ENCODE measurements around the gene GOT1.

GOT1 gene

GRCh38 chr10:99427566-99428190 is 2.7 kb downstream of the GOT1 start:
- DNase-seq (ENCODE audit: low read depth) = no peak
- no peak overlapping the region for H3K4me3 ChIP-seq (ENCODE audit: low read length)
- TF ChIP-seq, protein P1, sequence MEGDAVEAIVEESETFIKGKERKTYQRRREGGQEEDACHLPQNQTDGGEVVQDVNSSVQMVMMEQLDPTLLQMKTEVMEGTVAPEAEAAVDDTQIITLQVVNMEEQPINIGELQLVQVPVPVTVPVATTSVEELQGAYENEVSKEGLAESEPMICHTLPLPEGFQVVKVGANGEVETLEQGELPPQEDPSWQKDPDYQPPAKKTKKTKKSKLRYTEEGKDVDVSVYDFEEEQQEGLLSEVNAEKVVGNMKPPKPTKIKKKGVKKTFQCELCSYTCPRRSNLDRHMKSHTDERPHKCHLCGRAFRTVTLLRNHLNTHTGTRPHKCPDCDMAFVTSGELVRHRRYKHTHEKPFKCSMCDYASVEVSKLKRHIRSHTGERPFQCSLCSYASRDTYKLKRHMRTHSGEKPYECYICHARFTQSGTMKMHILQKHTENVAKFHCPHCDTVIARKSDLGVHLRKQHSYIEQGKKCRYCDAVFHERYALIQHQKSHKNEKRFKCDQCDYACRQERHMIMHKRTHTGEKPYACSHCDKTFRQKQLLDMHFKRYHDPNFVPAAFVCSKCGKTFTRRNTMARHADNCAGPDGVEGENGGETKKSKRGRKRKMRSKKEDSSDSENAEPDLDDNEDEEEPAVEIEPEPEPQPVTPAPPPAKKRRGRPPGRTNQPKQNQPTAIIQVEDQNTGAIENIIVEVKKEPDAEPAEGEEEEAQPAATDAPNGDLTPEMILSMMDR (conservative IDR thresholded peaks at IDR 0.05; ENCODE audit: low read length) = no peak

GRCh38 chr10:99426689-99427088 is 3.7 kb downstream of the GOT1 start:
- no peak overlapping the region for H3K4me3 ChIP-seq (ENCODE audit: low read length)
- DNase-seq (ENCODE audit: low read depth) = no peak
- TF ChIP-seq, protein P1 (conservative IDR thresholded peaks at IDR 0.05; ENCODE audit: low read length) = no peak

- no peak for DNase-seq (ENCODE audit: low read depth)
- no peak overlapping the region for H3K4me3 ChIP-seq (ENCODE audit: low read length)
Observed at GRCh38 chr10:99425204-99425603, 5.2 kb downstream of the GOT1 start.

GRCh38 chr10:99424656-99425055 is 5.8 kb downstream of the GOT1 start:
- no peak for DNase-seq (ENCODE audit: low read depth)
- TF ChIP-seq, protein P1 (conservative IDR thresholded peaks at IDR 0.05; ENCODE audit: low read length) = no peak
- no peak overlapping the region for H3K4me3 ChIP-seq (ENCODE audit: low read length)

More at GRCh38 chr10:99425204-99425603, 5.2 kb downstream of the GOT1 start:
- TF ChIP-seq, protein P1 (conservative IDR thresholded peaks at IDR 0.05; ENCODE audit: low read length) = no peak

DNA sequence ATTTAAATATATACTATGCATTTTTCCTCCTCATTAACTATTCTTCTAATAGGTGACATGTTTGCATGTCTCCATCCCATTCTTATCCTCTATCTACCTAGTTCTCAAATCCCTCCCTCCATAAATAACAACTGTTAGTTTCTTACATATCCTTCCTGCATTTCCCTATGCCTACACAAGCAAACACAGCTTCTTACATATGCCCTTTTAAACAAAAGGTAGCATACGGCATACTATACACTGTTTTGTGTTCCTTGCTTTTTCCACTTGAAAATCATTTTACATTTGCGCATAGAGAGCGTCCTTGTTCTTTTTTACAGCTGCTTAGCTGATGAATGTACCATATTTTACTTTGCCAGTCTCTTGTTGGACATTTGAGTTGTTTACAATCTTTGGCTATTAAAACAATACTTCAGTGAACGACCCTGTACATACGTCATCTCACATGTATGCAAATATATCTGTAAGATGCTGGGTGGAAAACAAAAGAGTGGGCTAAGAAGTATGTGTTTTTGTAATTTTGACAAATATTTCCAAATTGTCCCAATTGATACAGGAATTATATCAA is 7.8 kb downstream of the GOT1 start:
- TF ChIP-seq, protein P1 (conservative IDR thresholded peaks at IDR 0.05; ENCODE audit: low read length) = no peak
- no peak for DNase-seq (ENCODE audit: low read depth)
- H3K4me3 ChIP-seq (ENCODE audit: low read length) = no peak overlapping the region

DNA sequence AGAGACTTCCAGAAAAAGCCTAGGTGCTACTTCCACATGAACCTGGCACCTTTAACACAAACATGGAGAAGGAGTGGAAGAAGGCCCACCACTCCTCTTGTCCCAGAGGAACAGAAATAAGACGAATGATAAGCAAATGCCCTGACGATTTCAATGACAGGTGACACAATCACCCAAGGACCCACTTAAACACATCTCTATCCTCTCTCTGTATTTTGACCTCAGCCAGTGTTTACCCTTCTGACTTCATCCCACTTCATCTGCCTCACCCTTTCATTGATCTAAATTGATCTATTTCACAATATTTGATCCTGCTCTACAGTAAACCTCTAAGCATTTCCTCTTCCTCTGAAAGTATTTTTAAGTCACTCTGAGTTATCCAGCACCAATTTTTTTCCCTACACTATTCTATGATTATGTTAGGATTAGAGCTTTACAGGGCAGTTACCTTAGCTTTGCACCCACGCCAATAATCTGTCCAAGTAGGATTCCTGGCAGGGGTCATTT is 9.1 kb downstream of the GOT1 start:
- H3K4me3 ChIP-seq (ENCODE audit: low read length) = no peak overlapping the region
- TF ChIP-seq, protein P1 (conservative IDR thresholded peaks at IDR 0.05; ENCODE audit: low read length) = no peak

DNA sequence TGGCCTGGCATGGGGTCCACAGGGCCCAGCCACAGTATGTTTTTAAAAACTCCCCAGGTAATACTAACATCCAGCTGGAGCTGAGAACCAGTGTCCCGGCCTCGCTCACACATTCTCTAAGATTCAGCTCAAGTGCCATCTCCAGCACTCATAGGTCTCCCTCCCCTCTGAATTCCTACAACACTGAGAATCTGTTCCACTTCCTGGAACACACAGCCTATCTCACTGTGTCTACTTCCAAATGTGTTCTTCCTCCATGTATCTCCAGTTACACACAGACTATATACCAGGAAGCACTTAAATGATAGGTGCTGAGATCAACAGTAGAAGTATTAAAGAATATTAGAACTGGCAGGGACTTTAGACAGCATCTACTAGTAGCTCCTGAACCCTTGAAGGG is 10.7 kb downstream of the GOT1 start:
- DNase-seq (ENCODE audit: low read depth) = no peak
- no peak overlapping the region for H3K4me3 ChIP-seq (ENCODE audit: low read length)
- TF ChIP-seq, protein P1 (conservative IDR thresholded peaks at IDR 0.05; ENCODE audit: low read length) = no peak

More for the DNA sequence above, 9.1 kb downstream of the GOT1 start:
- no peak for DNase-seq (ENCODE audit: low read depth)
